Activated CD4-positive, alpha-beta T cell treated with anti-CD3 and anti-CD28 coated beads for 4 hours (primary cell): ENCODE data around the gene TMBIM1.
A peak's percentile ranks its signal among the peaks of the same experiment; 100 is the strongest.
"Not testable (repeated sequence)": the region's sequence is repeated elsewhere in the genome, so short reads cannot be mapped to it uniquely, and the experiment has no call there.

Source experiments
- DNase-seq, 2 donors: peaks; one replicate each; pipeline ENCODE4 v3.0.0-alpha.2; 2020

Gene TMBIM1

DNA sequence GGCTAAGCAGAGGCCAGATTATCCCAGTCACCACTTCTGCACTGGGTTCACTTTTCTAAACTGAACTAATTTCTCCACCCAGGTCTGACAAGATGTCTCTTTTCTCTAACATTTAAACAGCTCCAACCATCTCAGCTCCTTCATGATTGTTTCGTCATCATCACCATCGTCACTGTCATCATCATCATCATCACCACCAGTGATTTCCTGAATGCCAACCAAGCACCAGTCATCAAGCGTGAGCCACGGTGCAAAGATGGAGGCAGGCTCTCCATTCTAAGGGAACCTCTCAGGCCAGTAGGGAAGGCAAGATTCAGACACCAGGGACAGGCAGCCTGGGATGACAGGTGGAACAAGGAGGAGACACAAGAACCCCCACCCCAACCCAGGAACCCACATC is 25.5 kb upstream of the TMBIM1 start:
- no peak for DNase-seq

GRCh38 chr2:218317303-218317630 is 25.0 kb upstream of the TMBIM1 start:
- DNase-seq, result no peak

DNA sequence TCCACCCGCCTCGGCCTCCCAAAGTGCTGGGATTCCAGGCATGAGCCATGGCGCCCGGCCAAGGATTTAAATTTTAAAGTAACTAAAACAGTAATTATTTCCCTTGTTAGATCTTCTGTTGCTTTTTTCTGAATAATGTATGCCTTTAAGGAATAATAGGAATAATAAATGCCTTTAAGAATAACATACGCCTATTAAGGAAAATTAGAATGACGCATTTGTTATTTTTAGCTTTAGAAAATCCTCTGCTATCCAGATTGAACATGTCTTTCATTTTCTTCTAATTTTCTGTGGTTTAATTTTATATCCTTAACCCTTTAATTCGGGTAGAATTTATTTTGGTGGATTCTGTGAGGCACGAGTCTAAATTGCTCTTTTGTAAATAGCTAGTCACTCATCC is 23.1 kb upstream of the TMBIM1 start:
- DNase-seq, result no peak

DNA sequence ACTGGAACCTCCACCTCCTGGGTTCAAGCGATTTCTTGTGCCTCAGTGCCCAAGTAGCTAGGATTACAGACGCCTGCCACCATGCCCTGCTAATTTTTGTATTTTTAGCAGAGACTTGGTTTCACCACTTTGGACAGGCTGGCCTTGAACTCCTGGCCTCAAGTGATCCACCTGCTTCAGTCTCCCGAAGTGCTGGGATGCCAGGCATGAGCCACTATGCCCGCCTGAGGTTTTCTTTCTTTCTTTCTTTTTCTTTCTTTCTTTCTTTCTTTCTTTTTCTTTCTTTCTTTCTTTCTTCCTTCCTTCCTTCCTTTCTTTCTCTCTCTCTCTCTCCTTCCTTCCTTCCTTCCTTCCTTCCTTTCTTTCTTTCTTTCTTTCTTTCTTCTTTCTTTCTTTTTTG is 22.5 kb upstream of the TMBIM1 start:
- DNase-seq, result not testable (repeated sequence)

GRCh38 chr2:218313356-218313755 is 21.1 kb upstream of the TMBIM1 start:
- DNase-seq, result no peak

GRCh38 chr2:218312267-218312756 is 20.0 kb upstream of the TMBIM1 start:
- DNase-seq, result no peak

- DNase-seq, result not testable (repeated sequence)
Observed at GRCh38 chr2:218311541-218312266, 19.4 kb upstream of the TMBIM1 start.

GRCh38 chr2:218310853-218311540 is 18.7 kb upstream of the TMBIM1 start:
- DNase-seq, result no peak

DNA sequence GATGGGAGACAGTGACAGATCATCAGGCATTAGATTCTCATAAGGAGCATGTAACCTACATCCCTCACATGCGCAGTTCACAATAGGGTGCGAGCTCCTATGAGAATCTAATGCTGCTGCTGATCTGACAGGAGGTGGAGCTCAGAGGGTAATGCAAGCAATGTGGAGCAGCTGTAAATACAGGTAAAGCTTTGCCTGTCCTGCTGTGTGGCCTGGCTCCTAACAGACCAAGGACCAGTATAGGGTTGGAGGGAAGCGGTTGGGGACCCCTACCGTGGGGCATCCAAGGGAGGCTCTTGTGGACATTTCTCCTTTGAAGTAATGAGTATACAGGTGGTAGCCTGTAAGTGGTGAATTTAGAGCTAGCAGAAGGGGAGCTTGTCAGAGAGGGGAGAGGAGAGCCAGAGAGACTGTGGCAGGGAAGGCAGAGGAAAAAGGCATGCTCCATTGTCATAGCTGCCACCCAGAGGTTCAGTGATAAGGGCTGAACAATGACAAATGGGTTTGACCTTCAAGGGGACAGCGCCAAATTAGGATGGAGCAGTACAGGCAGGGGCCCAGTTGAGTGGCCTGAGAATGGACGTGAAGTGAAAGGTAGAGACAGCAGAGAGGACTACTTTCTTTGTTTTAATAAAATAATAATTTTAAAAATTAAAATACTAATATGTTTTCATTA is 15.2 kb upstream of the TMBIM1 start:
- DNase-seq, result no peak

- DNase-seq, result no peak
Observed at GRCh38 chr2:218306184-218306920, 14.0 kb upstream of the TMBIM1 start.

GRCh38 chr2:218305383-218305782 is 13.1 kb upstream of the TMBIM1 start:
- no peak for DNase-seq

DNA sequence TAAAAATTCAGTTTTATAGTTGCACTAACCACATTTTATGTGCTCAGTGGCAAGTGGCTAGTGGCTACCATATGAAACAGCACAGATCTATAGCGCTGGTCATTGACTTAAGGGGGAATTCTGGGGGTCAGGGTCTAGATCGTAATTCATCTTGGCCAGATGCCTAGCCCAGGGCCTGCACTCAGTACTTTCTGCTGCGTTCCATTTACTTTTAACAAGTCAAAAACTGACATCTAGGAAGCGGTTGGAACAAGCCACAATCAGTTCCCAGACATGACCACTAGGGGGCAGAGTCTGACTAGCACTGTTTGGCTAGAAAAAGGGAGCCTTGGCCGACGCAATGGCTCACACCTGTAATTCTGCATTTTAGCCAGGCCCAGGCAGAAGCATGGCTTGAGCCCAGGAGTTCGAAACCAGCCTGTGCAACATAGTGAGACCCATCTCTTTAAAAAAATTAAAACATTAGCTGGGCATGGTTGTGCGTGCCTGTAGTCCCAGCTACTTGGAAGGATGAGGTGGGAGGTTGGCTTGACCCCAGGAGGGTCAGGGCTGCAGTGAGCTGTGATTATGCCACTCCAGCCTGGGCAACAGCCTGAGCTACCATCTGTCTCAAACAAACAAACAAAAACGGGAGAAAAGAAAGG is 9.0 kb upstream of the TMBIM1 start:
- DNase-seq, result peak; percentile 81 to 92

DNA sequence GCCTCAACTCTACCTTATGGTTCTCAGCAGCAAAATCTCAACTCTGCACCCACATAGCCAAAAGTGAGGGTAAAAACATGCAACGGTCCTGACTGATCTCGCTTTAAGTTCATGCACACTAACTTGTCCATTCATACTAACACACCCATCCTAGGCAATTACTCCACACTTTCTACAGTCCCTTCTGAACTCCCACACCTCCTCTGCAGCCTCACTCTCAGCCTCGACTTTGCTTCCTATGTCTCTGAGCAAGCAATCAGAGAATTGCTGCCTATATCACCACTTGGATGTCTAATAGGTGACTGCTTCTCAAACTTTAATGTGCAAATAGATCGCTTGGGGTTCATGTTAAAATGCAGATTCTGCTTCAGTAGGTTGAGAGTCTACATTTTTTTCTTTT is 7.8 kb upstream of the TMBIM1 start:
- DNase-seq, result no peak

DNA sequence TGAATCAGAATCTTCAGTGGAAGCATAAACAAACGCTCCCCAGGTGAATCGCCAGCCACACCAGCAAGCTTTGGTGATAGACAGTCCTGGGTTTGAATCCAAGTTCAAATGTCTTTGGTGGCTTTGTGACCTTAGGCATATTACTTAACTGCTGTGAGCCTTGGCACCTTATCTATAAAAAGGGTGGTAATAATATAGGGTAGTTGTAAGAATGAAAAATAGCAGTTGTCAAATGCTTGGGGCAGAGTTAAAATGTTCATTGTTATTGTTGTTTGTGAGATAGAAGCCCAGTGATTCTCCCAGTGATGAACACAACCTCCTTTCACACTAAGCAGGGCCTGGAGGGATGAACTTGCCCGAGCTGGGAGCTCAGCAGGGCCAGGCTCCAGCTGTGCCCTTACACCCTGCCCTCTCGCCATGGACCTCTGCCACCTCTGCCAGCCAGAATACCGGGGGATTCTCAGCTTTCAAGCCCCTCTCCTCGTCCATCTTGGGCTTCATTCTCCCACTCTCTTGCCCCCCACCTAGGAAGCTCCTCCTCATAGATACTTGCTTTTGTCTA is 6.1 kb upstream of the TMBIM1 start:
- DNase-seq, result no peak

DNA sequence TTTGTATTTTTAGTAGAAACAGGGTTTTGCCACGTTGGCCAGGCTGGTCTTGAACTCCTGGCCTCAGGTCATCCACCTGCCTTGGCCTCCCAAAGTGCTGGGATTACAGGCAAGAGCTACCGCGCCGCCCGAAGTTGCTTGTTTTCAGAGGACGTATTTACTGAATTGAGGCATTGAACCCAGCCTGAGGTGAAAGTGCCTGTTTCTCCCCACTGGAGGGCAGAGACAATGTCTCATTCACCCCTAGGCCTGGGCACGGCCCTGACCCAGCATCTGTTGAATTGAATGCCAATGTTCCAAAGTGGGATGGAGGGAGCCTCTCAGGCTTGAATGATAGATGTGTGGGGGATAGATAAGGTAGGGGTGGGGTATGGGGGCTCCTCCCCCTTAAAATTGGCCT is 4.5 kb upstream of the TMBIM1 start:
- no peak for DNase-seq

- DNase-seq, result no peak
Observed at GRCh38 chr2:218296200-218296599, 3.9 kb upstream of the TMBIM1 start.

DNA sequence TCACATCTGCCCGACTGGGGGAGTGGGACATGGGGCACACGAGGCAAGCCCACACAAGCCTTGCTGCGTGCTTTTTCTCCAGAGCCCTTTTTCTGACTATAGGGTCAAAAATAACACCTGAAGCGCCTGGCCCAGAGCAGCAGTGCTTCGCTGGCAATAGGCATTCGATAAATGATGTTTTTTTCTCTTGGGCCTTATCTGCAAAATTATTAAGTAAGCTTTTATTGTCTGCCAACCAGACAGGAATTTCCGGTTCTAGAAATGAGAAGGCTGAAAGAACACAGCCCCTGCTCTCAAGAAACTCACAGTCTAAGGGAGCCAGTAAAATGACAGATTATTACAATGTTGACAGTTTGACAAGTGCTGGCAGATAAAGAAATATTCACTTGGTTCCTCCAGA is 2.7 kb upstream of the TMBIM1 start:
- DNase-seq, result no peak

- DNase-seq, result no peak
Observed at GRCh38 chr2:218294430-218295022, 2.2 kb upstream of the TMBIM1 start.

DNA sequence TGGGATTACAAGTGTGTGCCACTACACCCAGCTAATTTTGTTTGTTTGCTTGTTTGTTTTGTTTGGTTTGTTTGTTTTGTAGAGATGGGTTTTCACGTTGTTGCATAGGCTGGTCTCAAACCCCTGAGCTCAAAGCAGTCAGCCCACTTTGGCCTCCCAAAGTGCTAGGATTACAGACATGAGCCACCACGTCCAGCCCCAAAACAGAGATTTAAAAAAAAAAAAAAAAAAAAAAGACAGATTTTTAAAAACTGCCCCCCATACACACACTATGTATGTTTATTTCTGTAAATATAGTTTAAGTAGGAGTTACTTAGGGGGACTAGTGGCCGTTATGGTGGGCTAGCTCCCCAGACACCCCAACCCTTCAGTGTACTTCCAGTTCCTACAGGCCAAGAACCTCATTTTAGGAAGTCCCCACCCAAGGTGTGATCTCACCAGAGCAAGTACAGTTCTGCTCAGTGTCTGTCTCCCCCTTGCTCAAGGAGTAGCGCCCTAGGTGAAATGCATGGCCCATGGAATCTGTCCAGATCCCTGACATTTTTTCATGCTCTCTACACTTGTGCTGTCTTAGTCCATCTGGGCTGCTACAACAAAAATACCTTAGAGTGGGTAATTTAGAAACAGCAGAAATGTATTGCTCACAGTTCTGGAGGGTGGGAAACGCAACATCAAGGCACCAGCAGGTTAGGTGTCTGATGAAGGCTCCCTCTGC is 1.6 kb upstream of the TMBIM1 start:
- DNase-seq, result no peak

DNA sequence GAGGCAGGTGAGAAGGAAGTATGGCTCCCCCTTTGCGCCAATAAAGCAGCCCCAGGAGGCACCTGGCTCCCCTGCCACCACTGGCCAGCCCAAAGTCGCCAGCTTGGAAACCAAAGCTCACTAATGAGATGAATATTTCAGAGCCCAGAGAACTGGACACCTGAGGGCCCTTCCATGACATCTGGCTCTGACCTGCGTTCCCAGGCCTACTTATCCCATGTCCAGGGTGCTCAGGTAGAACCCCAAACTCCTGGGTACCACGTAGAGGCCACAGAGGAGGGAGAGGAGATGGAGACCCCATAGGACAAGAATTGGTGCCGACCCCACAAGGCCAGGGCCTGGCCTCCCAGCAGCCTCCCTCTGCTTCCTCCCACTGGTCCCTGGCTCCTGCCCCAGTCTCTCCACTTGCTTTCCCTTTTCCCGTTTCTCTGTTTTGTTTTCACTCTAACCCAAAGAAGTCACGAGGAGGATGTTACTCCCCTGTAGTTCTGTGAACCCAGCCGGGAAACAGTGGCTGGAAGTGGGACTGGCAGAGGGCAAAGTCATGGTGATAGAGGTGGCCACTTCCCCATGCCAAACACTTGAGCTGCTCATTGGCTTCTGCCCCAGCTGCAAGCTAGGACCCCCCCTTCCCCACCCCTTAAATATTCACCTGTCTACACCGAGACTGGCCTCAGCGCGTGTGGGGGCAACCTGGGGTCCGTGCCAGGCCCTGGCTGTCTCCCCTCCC is 820 bp downstream of the TMBIM1 start:
- no peak for DNase-seq
